ENCODE results near the gene ENHO.
"Not testable (repeated sequence)": the region's sequence is repeated elsewhere in the genome, so short reads cannot be mapped to it uniquely, and the experiment has no call there.

Gene ENHO

DNA sequence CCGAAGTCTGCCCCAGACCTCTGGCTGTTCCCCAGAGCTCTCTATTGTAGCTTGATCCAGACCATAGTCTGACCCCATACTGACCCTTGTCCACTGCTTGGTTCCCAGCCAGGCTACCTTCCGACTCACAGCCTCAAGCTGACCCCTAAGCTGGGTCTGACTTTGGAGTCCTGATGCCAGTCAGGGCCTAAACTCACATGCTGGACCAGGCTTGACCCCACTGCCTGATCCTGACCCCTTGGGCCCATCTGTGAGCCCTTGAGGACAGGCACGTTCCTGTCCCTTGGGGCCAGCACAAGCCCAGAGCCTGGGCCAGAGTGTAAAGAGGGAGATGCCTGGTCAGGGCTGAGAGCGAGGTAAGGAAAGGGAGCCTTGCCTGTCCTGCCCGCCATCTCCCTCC, 32.7 kb upstream of the ENHO start:
- no peak for DNase-seq (ENCODE audit: low read depth in 3 of 3)

DNA sequence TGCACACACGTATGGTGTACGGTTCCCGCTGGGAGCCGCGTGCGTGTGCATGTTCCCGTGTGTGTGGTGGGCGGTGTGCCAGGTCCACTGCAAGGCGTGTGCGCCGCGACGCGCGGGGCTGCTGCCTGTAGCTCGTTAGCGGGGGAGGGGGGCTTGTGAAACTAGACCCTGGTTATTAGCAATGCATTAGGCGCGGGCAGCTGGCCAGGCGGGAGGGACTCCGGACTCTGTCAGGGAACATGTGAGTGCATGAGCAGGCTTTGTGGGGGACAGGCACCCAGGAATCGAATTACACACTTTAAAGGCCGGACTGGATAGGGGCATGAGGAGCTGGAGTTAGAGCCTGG, 32.2 kb upstream of the ENHO start:
- no peak for DNase-seq (ENCODE audit: low read depth in 3 of 3)

DNA sequence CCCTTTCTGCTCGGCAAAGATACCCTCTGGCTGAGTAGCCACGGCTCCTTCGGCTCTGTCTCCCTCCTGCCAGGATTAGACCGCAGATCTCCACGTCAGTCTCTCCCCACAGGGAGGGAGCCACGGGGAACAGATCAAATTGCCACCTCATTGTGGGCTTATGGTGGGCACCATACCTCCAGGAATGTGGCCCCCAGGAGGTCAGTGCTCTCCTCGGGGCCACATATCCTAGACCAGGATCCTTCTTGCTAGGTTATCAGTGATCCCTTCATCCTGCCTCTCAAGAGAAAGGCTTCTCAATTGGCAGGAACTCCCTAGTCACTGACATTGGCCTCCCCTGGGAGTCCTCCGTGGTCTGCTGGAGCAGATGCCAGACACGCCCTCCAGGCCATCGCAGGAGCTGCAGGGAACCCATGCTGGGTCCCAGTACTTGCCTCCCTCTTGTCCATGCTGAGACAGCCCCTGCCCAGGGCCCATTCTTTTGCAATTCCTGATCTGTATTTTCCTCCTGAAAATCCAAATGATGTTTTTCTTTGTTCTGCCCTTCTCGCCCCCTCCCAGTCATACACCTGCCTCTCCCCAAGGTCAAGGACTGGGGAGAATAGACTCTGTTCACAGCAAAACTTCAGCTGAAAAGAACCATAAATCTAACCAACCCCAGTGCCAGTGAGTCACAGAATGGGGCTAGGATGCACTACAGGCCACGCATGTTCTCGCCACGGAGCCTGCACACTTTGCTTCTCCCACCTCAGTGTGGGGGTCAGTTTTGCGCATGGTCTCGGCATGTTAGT, 31.6 kb upstream of the ENHO start:
- no peak for DNase-seq (ENCODE audit: low read depth in 3 of 3)

DNA sequence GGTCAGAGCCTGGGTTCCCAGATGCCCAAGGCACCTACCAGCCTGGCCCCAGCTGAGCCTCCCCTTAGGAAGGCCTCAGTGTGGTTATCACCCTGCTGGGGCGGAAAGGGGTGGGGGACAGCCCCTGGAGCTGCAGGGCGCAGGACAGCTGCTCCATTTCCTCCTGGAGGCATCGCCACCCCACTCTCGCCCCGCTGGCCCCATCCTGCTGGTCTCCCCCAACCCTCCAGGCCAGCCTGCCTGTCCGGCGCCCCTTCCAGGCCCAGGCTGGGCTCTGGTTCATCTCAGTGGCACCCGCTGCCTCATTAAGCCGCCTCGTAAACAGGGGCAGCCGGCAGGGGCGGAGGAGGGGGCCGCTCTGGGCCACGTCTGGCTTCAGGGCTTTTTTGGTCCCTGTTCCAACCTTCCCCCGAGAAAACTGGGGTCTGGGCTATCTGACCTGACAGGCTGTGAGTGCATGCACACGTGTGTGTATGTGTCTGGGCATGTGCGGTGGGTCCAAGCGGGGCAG, 30.8 kb upstream of the ENHO start:
- DNase-seq (ENCODE audit: low read depth in 3 of 3) = no peak

DNA sequence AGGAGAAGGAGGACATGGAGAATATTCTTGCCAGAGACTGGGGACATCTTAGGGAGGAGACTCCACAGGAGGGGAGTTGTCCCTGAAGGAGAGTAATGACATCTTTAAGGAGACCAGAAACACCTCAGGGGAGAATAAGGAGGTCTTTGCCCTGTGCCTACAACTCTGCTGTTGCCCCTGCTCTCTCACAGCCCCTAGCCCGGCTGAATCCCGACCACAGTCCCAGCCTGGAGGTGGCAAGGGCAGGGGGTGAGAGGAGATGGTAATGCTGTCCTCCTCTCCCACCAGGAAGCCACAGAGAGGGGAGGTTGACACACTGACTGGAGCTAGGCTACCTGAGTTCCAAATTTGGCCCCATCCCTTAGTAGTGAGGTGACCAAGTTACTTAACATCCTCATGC, 30.2 kb upstream of the ENHO start:
- no peak for DNase-seq (ENCODE audit: low read depth in 3 of 3)

DNA sequence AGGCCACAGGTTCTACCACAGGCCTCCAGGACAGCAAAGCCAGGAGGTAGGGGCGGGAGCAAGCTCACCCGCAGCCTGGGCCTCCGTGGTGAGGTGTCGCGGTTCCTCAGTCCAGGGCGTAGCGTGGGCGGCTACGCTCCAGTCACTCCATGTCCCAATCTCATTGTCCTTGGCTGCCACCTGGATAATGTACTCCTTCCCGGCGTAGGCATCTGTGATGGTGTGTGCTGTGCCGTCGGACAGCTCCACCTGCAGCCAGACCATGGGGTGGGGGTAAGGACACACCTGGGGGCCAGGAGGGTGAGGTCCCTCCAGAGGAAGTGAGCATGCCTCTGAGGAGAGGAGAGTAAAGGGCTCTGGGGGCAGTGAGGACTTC, 29.8 kb upstream of the ENHO start:
- no peak for DNase-seq (ENCODE audit: low read depth in 3 of 3)

DNA sequence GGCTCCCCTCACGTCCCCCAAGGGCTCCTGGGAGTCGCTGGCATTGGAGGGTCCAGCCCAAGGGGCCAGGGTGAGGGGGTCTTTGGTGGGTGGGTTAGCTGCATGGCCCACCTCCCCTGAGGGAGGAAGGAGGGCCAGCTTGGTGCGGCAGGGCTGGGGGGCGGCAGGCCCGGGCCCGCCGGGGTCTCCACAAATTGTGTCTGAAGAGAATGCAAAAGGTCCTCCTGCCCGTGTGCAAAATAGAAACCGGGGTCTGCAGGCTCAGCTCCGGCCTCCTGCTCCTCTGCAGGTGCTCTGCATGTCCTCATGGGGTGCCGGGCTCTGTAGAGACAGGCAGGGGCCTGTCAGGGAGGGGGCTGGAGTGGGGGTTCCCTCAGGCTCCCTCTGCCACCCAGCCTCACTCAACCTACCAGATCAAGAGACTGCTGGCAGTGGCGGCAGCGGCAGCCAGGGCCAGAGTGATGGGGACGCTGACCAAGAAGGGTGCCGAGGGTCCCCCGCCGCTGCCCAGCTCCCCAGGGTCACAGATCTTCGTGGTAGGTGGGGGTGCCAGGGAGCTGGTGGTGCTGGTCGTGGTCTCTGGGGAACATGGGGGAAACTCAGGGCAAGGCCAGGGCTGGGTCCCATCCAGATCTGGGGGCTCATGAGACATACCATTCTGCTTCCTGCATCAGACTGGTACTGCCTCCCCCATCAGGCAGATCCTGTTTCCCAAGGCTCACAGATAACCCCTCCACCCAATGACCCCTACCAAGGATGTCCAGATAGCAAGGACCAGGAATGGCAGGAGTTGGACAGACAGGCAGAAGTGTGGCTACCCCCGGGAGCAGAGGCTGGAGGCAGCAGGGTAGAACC, 29.2 kb upstream of the ENHO start:
- no peak for DNase-seq (ENCODE audit: low read depth in 3 of 3)

DNA sequence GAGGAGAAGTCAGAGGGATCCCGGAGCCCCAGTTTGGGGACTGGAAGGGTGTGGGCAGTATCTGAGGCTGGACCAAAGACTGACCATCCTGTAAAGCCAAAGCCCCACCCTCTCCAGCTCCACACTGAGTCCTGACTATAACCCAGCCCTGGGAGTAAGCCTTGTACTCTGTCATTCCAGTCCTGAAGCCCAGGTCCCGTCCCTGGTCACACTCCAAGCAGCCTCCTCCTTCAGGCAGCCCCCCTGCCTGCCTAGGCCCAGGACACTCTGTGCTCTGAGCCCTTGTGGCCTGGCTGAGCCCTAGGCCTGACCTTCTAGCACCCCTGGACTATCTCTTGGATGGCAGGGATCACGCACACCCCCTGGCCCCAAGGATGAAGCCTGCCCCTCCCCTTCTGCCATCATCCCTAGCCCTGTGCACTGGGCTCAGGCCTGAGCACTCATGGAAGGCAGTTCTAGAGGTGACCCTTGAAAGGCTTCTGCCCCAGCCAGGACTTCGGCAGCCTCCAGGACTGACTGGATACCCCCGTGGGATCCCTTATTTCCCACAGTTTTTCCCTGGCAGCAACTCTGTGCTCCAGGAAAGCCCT, 28.0 kb upstream of the ENHO start:
- DNase-seq (ENCODE audit: low read depth in 3 of 3) = no peak

DNA sequence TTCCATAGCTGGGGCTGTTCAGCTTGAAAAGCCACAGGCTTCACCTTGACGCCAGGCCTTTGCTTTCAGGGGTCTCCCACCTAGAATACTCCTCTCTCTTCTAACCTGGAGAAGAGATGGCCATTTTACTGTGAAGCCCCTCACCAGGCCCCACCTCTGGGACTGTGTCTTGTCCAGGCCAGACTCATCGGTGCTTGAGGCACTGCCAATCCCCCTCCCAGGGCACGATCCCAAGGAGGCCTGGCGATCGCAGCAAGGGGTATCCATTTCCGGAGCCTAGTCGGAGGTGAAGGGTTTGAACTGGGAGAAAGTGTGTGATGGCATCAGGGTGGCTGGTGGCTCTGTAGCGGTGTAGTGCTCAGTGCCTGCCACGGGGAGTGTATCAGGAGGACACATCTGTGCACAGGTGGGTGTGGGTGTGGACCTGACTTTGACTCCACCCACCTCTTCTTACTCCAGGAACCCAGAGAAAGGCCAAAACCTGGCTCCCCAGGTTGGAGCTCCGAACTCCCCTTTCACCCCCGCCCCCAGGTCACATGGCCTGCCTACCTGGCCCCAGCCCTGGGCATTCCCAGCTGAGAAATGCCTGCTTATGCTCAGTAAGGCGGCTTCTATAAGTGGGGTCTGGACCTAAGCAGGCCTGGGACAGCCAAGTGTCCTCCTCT, 27.4 kb upstream of the ENHO start:
- no peak for DNase-seq (ENCODE audit: low read depth in 3 of 3)

DNA sequence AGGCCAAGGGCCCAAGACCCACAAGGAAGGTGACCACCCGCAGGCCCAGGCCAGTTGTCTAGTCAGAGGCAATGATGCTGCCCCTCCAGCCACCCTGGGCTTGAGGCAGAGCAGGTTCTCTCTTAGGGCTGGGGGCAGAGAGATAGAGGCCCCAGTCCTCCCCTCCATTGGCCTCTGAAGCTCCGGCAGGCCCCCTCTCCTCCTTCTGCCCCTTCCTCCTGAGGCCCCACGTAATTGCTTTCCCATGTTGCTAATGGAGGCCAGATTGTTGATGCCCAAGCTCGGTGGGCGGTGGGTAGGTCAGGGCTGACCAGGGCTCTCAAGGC, 26.6 kb upstream of the ENHO start:
- no peak for DNase-seq (ENCODE audit: low read depth in 3 of 3)

DNA sequence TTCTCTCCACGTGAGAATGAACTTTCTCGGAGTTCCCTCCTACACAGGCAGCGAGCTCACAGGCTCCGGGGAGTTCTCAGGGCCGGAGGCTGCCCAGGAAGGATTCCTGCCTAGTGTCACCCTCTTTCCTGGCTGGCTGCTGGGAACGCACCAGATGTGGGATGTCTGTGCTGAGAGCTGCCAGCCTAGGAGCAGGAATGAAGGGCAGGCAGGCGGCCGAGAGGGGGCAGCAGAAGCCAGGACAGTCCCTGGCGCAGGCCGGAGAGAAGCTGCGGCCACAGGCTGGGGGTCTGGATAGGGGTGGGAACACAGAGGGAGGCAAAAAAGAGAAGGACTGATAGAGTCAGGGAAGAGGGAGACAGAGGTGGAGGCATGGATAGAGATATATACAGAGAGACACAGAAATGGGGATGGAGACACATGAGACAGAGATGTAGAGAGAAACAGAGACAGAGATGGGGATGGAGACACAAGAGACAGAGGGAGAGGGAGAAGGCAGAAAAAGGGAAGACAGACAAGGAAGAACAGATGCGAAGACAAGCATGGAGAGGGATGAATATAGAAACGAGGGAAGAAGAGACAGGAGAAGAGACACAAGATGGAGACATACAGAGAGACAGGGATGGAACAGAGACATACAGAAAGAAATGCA, 25.3 kb upstream of the ENHO start:
- DNase-seq (ENCODE audit: low read depth in 3 of 3) = no peak

DNA sequence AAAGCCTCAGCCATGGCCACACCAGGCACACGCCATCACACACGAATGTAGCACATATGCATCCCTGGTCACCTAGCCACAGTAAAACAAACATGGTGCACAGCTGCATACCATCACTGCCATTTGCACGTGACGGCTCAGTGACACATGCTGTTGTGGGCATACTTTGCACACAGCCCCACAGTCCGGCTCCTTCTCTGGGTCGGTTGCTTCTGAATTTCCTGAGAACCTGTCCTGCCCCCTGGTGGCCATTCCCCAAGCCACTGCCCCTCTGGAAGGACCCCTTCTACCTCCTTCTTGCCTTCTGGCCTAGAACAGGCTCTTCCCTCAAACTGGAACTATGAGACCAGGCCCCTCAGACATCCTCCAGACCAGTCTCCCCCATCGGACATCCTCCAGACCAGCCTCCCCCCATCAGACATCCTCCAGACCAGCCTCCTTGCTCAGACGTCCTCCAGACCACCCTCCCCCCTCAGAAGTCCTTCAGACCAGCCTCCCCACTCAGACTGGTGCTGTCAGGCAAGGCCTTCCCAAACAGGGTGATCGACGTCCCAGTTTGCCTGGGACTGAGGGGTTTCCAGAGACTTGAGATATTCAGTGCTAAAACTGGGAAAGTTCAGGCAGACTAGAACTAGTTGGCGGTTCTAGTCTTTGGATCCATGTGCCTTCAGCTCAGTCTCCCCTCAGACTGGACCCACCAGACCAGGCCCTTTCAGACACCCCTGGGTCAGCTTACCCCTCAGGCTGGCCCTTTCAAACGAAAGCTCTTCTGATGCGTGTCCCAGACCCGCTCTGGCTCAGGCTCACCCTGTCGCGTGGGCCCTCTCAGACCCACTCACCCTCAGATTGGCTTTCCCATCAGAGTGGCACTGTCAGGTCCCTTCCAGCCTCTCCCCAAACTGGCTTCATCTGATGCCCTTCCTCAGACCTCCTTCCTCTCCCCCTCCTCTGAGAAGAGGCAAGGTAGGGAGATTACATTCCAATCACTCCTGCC, 24.3 kb upstream of the ENHO start:
- peak in 1 of 3 experiments; percentile 22 for DNase-seq (ENCODE audit: low read depth in 3 of 3)

DNA sequence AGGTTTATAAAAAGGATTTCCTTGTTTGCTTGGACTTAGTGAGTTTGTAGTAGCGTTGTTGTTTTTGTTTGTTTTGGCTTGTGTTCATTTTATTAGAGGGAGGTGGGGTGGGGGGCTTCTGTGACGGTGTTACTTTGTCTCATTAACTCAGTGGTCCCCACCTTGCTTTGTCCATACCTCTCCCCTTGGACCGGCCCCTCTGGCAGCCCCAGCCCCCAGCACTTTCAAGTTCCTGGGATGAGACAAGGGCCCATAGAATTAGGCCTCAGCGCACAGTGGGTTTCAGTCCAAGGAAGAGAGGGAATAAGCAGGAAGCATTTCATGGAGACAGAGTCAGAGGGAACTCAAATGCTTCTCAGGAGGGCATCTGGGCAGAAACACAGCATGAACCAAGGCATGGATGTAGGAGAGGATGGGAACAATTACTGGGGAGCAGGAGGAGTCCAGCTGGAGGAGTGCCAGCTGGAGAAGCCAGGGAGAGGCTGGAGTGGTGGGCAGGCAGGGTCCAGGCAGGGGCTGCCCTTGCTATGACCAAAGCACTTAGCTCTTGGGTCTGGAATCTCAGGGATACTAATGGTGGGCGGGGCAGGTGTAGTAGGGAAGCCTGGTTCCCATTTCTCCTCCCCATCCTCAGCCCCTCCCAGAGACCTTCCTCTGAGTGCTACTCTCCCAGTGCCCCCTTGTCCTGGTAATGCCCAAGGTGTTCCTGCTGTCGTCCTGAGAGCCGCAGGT, 23.5 kb upstream of the ENHO start:
- no peak for DNase-seq (ENCODE audit: low read depth in 3 of 3)

DNA sequence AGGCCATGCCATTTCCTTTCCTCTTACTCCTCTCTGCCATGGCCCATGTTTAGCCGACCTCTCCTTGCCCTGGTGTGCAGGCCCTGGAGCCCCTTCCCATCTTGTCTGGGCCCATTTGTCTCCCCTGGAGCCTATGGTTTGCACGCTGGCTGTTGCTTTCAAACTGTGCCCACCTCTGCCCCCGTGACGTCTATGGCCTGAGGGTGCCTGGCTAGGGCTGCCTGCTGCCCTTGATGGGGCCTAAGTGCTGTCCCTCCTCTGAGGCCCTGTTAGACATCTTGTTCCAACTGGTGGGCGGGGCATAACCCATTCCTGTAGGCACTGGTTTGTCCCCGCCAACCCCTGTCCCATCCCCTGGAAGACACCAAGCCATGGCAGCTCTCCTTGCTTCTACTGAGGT, 22.7 kb upstream of the ENHO start:
- DNase-seq (ENCODE audit: low read depth in 3 of 3) = no peak

DNA sequence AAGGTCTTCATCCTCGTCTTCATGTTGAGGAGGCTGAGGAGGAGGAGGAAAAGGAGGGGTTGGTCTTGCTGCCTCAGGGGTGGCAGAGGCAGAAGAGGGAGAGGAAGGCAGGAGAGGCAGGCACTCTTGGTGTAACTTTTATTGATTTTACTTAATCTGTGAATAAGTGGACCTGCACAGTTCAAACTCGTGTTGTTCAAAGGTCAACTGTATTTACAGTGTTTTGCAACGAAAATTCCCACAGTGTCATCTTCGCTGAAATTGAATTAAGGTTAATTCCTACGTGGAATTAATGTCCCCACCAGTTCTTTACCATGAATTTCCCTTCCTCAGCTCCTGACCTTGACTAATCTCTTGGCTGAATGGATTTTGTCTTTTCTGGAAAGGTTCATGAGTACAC, 21.2 kb upstream of the ENHO start:
- DNase-seq (ENCODE audit: low read depth in 3 of 3) = no peak

DNA sequence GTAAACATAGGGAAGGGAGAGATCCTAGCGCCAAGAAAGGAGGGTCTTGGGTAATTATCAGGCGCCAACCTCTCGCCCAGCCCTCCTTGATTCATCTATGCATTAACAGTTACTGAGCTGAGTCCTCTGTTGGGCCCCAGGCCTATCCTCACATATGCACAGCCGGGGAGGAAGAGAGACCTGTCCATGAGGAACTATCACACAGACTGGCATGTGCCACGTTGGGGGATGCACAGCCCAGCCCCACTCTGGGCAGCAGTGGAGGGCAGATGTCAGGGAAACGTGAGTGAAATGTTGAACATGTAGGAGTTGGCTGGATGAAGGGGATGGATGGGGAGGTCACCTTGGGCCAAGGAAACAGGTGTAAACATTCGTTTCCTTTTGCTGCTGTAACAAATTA, 18.8 kb upstream of the ENHO start:
- DNase-seq (ENCODE audit: low read depth in 3 of 3) = no peak

DNA sequence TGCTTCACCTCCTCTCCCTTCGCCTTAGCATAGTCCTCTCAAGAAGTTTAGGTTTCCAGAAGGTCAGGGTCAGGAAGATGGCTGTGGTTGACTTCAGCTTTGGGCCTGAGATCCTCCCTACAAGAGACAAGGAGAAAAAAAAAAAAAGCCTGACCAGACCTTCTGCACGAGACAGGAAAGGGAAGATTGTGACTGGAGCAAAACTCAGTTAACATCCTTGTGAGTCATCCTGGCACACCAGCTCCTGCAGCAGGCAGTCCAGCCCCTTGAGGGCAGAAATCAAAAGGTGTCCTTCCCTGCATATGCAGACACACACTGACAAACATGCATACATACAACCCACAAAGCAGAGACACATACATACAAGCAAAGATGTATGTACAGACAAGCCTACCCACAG, 18.0 kb upstream of the ENHO start:
- DNase-seq (ENCODE audit: low read depth in 3 of 3) = no peak

DNA sequence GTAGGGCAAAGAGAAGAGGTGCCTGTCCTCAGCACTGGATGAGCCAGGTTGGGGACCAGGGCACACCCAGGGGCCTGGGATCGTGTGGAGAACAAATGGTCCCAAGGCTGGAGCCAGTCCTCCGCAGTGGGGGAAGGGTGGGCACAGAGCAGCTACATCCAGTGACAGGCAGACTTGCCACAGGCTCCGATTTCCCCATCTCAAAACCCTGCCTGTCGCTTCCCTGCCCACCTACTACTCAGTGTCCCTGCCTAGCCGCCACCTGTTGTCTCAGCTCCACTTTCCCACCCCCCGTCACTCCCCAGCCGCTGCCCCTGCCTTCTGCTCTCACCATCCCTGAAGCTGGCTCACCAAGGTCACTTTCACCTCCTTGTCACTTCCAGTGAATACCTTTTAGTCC, 13.9 kb upstream of the ENHO start:
- DNase-seq (ENCODE audit: low read depth in 3 of 3) = no peak

DNA sequence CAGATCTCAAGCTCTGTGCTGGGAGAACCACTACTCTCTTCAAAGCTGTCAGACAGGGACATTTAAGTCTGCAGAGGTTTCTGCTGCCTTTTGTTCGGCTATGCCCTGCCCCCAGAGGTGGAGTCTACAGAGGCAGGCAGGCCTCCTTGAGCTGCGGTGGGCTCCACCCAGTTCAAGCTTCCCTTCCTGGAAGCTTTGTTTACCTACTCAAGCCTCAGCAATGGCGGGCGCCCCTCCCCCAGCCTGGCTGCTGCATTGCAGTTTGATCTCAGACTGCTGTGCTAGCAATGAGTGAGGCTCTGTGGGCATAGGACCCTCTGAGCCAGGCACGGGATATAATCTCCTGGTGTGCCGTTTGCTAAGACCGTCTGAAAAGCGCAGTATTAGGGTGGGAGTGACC, 9.3 kb upstream of the ENHO start:
- not testable (repeated sequence) for DNase-seq (ENCODE audit: low read depth in 3 of 3)

DNA sequence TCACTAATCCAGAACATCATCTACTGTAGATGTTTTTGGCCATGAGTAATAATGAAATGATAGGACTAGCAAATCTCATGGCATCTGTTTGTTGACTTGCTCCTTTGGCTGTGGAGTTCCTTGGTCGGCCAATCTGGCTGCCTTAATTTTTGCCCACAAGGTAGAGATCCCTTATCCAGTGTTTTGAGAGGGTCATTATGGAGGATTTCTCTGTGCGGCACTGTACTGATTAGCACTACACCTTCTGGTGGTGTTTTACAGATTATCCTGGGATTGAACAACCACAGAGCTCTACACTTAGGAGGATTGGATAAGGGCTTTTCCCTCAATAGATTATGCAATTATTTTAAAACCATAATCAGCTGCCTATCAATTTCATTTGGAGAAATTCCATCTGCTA, 3.2 kb upstream of the ENHO start:
- no peak for DNase-seq (ENCODE audit: low read depth in 3 of 3)
